ENCODE measurements around the gene DLGAP3. TPM values are rescaled to one million over a fixed set of nuclear protein-coding genes. Genes with fewer than 3 reads are reported as not detected.

DLGAP3 gene
- under 0.01 TPM in 2 replicates for total RNA-seq

GRCh38 chr1:34929497-34929852 lies at the start of gene DLGAP3:
Gene DLGAP3, minus strand, starts transcription at chr1:34929650. Its CDS starts 24,267 bp downstream, at chr1:34905383.

GRCh38 chr1:34859446-34860200 lies 69.8 kb downstream of the DLGAP3 start, which contains the start of gene SMIM12:
Gene SMIM12, minus strand, starts transcription at chr1:34859749. Its CDS starts 3,772 bp downstream, at chr1:34855977.

Other genes with a start within 250 kb of the DLGAP3 start
- 0.09 and 0.14 TPM in 2 replicates for gene GJB5, start 174.6 kb downstream of the DLGAP3 start, total RNA-seq
- gene GJB4, start 169.9 kb downstream of the DLGAP3 start, total RNA-seq = not detected in 2 replicates
- gene GJB3, start 148.4 kb downstream of the DLGAP3 start, total RNA-seq = not detected in 2 replicates
- gene GJA4, start 136.7 kb downstream of the DLGAP3 start, total RNA-seq = 0.18 TPM in 1 of 2 replicates, not detected in the other
- 15.1 and 25.4 TPM in 2 replicates for gene SMIM12, start 69.9 kb downstream of the DLGAP3 start, total RNA-seq
- gene TMEM35B, start 55.7 kb upstream of the DLGAP3 start, total RNA-seq = 36.6 and 40.2 TPM in 2 replicates
- 11.8 and 12.7 TPM in 2 replicates for gene ZMYM6, start 102.3 kb upstream of the DLGAP3 start, total RNA-seq
- 11.2 and 13.2 TPM in 2 replicates for gene ZMYM1, start 149.7 kb upstream of the DLGAP3 start, total RNA-seq

Measured in smooth muscle cell of bladder (primary cell).